PFSK-1 (cell line): ENCODE results near the gene NHSL2.

Source experiments
- POLR2AphosphoS5 ChIP-seq: IDR thresholded peaks from 2 replicates; pipeline ENCODE4 v1.6.1; 2012; ENCODE audit warnings: low read depth, mild to moderate bottlenecking, control low read depth, low read length, moderate library complexity
- TAF1 ChIP-seq: IDR thresholded peaks from 2 replicates; pipeline ENCODE4 v1.6.1; 2012; ENCODE audit warnings: low read length, control low read depth, borderline replicate concordance; ENCODE audit not compliant: insufficient read depth
- TF ChIP-seq, protein P1 (sequence below), 2 experiments: IDR thresholded peaks; 2 replicates each; pipeline versions ENCODE4 v1.6.1 to v1.8.0; 2011 to 2012; ENCODE audit warnings: low read depth in 2 of 2, low read length in 2 of 2, control low read depth in 1 of 2, inconsistent platforms in 1 of 2, mild to moderate bottlenecking in 1 of 2, moderate library complexity in 1 of 2; ENCODE audit not compliant: insufficient read depth in 1 of 2

DNA sequence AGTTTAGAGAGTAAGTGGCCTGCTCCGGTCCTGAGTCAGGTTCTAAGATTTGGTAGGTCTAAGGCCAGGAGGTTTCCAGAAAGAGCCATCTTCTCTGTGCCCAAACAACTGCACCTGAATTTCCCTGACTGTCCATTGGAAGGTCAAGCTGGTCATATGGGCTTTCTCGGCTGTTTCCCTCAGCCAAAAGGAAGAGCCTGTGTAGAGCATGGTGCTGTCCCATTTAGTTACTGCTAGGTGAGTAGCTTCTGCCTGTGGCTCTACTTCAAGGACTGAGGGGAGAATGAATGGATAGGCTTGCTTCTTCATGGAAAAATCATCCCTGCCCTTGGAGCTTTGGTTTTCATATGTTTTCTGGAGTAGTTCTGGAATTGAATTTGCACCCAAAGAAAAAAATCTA is 33.7 kb downstream of the NHSL2 start:
- TF ChIP-seq, protein P1, sequence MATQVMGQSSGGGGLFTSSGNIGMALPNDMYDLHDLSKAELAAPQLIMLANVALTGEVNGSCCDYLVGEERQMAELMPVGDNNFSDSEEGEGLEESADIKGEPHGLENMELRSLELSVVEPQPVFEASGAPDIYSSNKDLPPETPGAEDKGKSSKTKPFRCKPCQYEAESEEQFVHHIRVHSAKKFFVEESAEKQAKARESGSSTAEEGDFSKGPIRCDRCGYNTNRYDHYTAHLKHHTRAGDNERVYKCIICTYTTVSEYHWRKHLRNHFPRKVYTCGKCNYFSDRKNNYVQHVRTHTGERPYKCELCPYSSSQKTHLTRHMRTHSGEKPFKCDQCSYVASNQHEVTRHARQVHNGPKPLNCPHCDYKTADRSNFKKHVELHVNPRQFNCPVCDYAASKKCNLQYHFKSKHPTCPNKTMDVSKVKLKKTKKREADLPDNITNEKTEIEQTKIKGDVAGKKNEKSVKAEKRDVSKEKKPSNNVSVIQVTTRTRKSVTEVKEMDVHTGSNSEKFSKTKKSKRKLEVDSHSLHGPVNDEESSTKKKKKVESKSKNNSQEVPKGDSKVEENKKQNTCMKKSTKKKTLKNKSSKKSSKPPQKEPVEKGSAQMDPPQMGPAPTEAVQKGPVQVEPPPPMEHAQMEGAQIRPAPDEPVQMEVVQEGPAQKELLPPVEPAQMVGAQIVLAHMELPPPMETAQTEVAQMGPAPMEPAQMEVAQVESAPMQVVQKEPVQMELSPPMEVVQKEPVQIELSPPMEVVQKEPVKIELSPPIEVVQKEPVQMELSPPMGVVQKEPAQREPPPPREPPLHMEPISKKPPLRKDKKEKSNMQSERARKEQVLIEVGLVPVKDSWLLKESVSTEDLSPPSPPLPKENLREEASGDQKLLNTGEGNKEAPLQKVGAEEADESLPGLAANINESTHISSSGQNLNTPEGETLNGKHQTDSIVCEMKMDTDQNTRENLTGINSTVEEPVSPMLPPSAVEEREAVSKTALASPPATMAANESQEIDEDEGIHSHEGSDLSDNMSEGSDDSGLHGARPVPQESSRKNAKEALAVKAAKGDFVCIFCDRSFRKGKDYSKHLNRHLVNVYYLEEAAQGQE (IDR thresholded peaks at IDR 0.05; ENCODE audit: insufficient read depth in 1 of 2, low read depth in 2 of 2, low read length in 2 of 2), result no peak
- TF ChIP-seq POLR2AphosphoS5 (no peak), TAF1 (no peak)
